ENCODE measurements around the gene TNFSF13. TPM values are rescaled to one million over a fixed set of nuclear protein-coding genes. Genes with fewer than 3 reads are reported as not detected.

TNFSF13 gene
- total RNA-seq, 1 experiment from 2014 or later = 3.2 TPM

- ChIA-PET POLR2A (interaction anchor here (0.9 to 3.5 kb wide), 7 partner anchors 10 to 170 kb away, joined by 3 to 22 read pairs (median 3); partner anchors contain the start of genes ATP1B2, MPDU1, SLC35G6 and SOX15), CTCF (interaction anchor here (1.5 to 1.7 kb wide), 2 partner anchors 13 to 16 kb away, joined by 5 to 10 read pairs; no protein-coding TSS in a partner anchor)
- H3K27me3 Mint-ChIP-seq (ENCODE audit: low read depth) = no peaks in the 10 kb centered on the region
- H3K4me1 Mint-ChIP-seq = peaks cover 52% of the 10 kb centered on the region
- H3K27ac Mint-ChIP-seq = peak overlapping the region; percentile 97
- peak overlapping the region; percentile 93 for H3K4me3 Mint-ChIP-seq
- H3K9me3 Mint-ChIP-seq = no peaks in the 10 kb centered on the region
- peaks cover 77% of the 10 kb centered on the region for H3K36me3 Mint-ChIP-seq
- DNase-seq (ENCODE audit: low spot score) (peak; percentile 85), ATAC-seq (peak; percentile 9)
- 0 out of 2 replicates have a peak, but pooled peaks have one; percentile 9 for TF ChIP-seq RELA (CRISPR knock-in tag; IDR thresholded peaks at IDR 0.05; ENCODE audit: borderline replicate concordance)
- TF ChIP-seq SMAD4 (CRISPR knock-in tag; IDR thresholded peaks at IDR 0.05) = no peak
- no peak for TF ChIP-seq E2F1 (CRISPR knock-in tag; IDR thresholded peaks at IDR 0.05)
- peak; percentile 32; the same call in 1 of the 2 replicates for TF ChIP-seq ZMAT4 (CRISPR knock-in tag; IDR thresholded peaks at IDR 0.05)
- no peak for TF ChIP-seq FOXP1 (CRISPR knock-in tag; IDR thresholded peaks at IDR 0.05; ENCODE audit: borderline replicate concordance)
- no peak for TF ChIP-seq ZNF671 (CRISPR knock-in tag; IDR thresholded peaks at IDR 0.05)
- TF ChIP-seq OVOL2 (CRISPR knock-in tag; IDR thresholded peaks at IDR 0.05; ENCODE audit: borderline replicate concordance) = no peak
- TF ChIP-seq ZSCAN18 (CRISPR knock-in tag; IDR thresholded peaks at IDR 0.05) = no peak
- TF ChIP-seq PRRX2 (CRISPR knock-in tag; IDR thresholded peaks at IDR 0.05) = peak; percentile 21; the same call in 1 of the 2 replicates
- no peak for TF ChIP-seq PRDM15 (CRISPR knock-in tag; IDR thresholded peaks at IDR 0.05)
- TF ChIP-seq ATF3 (CRISPR knock-in tag; conservative IDR thresholded peaks at IDR 0.05) = peak; percentile 16; the same call in 1 of the 2 replicates
- TF ChIP-seq ZNF281 (CRISPR knock-in tag; IDR thresholded peaks at IDR 0.05) = peak; percentile 94
- no peak; the same call in 1 of the 2 replicates for TF ChIP-seq GABPB1 (CRISPR knock-in tag; IDR thresholded peaks at IDR 0.05)
- 0 out of 2 replicates have a peak, but pooled peaks have one; percentile 41 for TF ChIP-seq TP53 (CRISPR knock-in tag; IDR thresholded peaks at IDR 0.05)
- TF ChIP-seq HMGA2 (CRISPR knock-in tag; IDR thresholded peaks at IDR 0.05) = no peak; the same call in 1 of the 2 replicates
- no peak for TF ChIP-seq FOXJ3 (CRISPR knock-in tag; IDR thresholded peaks at IDR 0.05; ENCODE audit: borderline replicate concordance)
- no peak for TF ChIP-seq CTCF (IDR thresholded peaks at IDR 0.05)
- peak; percentile 67; the same call in 1 of the 2 replicates for TF ChIP-seq MAX (CRISPR knock-in tag; IDR thresholded peaks at IDR 0.05)
- no peak for TF ChIP-seq KAT7 (CRISPR knock-in tag; IDR thresholded peaks at IDR 0.05; ENCODE audit: borderline replicate concordance)
- no peak for TF ChIP-seq TCF7 (CRISPR knock-in tag; IDR thresholded peaks at IDR 0.05; ENCODE audit: low read depth)
- no peak for TF ChIP-seq MYBL2 (CRISPR knock-in tag; IDR thresholded peaks at IDR 0.05)
- no peak for TF ChIP-seq CBFB (CRISPR knock-in tag; IDR thresholded peaks at IDR 0.05; ENCODE audit: low read depth)
Observed at GRCh38 chr17:7573324-7574080, 15.0 kb downstream of the TNFSF13 start.
